Measurements from ENCODE around the gene ARL6IP4. TPM values are rescaled to one million over a fixed set of nuclear protein-coding genes. Genes with fewer than 3 reads are reported as not detected.
"Not testable (repeated sequence)": the region's sequence is repeated elsewhere in the genome, so short reads cannot be mapped to it uniquely, and the experiment has no call there.

Gene ARL6IP4
- total RNA-seq, 4 donors from 2014 or later, result 197 to 338 (median 251) TPM

- no peak for DNase-seq (ENCODE audit: low spot score in 2 of 2)
- no peak overlapping the region for H3K27ac ChIP-seq
- WGBS, 2 donors, result 86 to 88% methylated on average over 3 to 4 of the region's 4 CpGs
- H3K36me3 ChIP-seq, result peaks cover 0 to 67% (median 4%) of the 10 kb centered on the region in 3 donors
- H3K4me3 ChIP-seq, result no peak overlapping the region
- no peaks in the 10 kb centered on the region for H3K9me3 ChIP-seq
- H3K27me3 ChIP-seq, result no peaks in the 10 kb centered on the region
- H3K4me1 ChIP-seq, result no peaks in the 10 kb centered on the region
- TF ChIP-seq POLR2A (IDR thresholded peaks at IDR 0.05) (no peak), EP300 (IDR thresholded peaks at IDR 0.05) (no peak), CTCF (IDR thresholded peaks at IDR 0.05) (no peak)
Measured at GRCh38 chr12:123010681-123011080, 30.2 kb downstream of the ARL6IP4 start.

- H3K4me3 ChIP-seq, result no peak overlapping the region
- no peaks in the 10 kb centered on the region for H3K9me3 ChIP-seq
- no peak for DNase-seq (ENCODE audit: low spot score in 2 of 2)
- H3K36me3 ChIP-seq, result peaks cover 0 to 67% (median 4%) of the 10 kb centered on the region in 3 donors
- TF ChIP-seq CTCF (IDR thresholded peaks at IDR 0.05) (no peak), POLR2A (IDR thresholded peaks at IDR 0.05) (no peak), EP300 (IDR thresholded peaks at IDR 0.05) (no peak)
- no peaks in the 10 kb centered on the region for H3K4me1 ChIP-seq
- no peaks in the 10 kb centered on the region for H3K27me3 ChIP-seq
- 69 to 71% methylated on average over 4 to 6 of the region's 6 CpGs for WGBS, 2 donors
- no peak overlapping the region for H3K27ac ChIP-seq
Measured at GRCh38 chr12:123011701-123012100, 31.2 kb downstream of the ARL6IP4 start.

GRCh38 chr12:123013185-123014095 lies 33.0 kb downstream of the ARL6IP4 start:
- WGBS, 2 donors, result 93 to 96% methylated on average over 19 of the region's 19 CpGs
- Histone ChIP-seq H3K27ac (no peak overlapping the region), H3K9me3 (no peaks in the 10 kb centered on the region), H3K27me3 (no peaks in the 10 kb centered on the region), H3K4me1 (no peaks in the 10 kb centered on the region), H3K36me3 (peaks cover 0 to 52% (median 4%) of the 10 kb centered on the region in 3 donors), H3K4me3 (no peak overlapping the region)
- TF ChIP-seq EP300 (IDR thresholded peaks at IDR 0.05) (no peak), CTCF (IDR thresholded peaks at IDR 0.05) (no peak), POLR2A (IDR thresholded peaks at IDR 0.05) (no peak)
- no peak for DNase-seq (ENCODE audit: low spot score in 2 of 2)

- not testable (repeated sequence) for H3K9me3 ChIP-seq; H3K4me3 ChIP-seq; H3K27me3 ChIP-seq; H3K27ac ChIP-seq; H3K4me1 ChIP-seq; DNase-seq (ENCODE audit: low spot score in 2 of 2)
- 96 to 97% methylated on average over 4 of the region's 4 CpGs for WGBS, 2 donors
- peaks cover 0 to 41% (median 4%) of the 10 kb centered on the region in 3 donors for H3K36me3 ChIP-seq
Measured at GRCh38 chr12:123014473-123014872, 34.0 kb downstream of the ARL6IP4 start.

- H3K27me3 ChIP-seq, result no peaks in the 10 kb centered on the region
- no peaks in the 10 kb centered on the region for H3K4me1 ChIP-seq
- H3K36me3 ChIP-seq, result peaks cover 0 to 11% (median 0%) of the 10 kb centered on the region in 3 donors
- no peak for DNase-seq (ENCODE audit: low spot score in 2 of 2)
- no peak overlapping the region for H3K4me3 ChIP-seq
- H3K27ac ChIP-seq, result no peak overlapping the region
- TF ChIP-seq POLR2A (IDR thresholded peaks at IDR 0.05), result no peak
- TF ChIP-seq CTCF (IDR thresholded peaks at IDR 0.05), result no peak
- no peak for TF ChIP-seq EP300 (IDR thresholded peaks at IDR 0.05)
- no peaks in the 10 kb centered on the region for H3K9me3 ChIP-seq
- WGBS, 2 donors, result 90 to 100% methylated on average over 1 of the region's 1 CpG
Measured at GRCh38 chr12:123017753-123018152, 37.3 kb downstream of the ARL6IP4 start.
